Colonic mucosa (tissue), 4 donors: Measurements from ENCODE around the gene HDAC4. TPM values are rescaled to one million over a fixed set of nuclear protein-coding genes. Genes with fewer than 3 reads are reported as not detected.

ENCODE experiments used
- DNase-seq: peaks from one replicate; pipeline ENCODE4 v3.0.0-alpha.2; 2020
- H3K27ac ChIP-seq: fragments of 200-600 bp; one replicate; pipeline ENCODE4 v1.8.0; 2021
- H3K27me3 ChIP-seq: fragments of 200-600 bp; one replicate; pipeline ENCODE4 v1.8.0; 2021
- H3K36me3 ChIP-seq: fragments of 200-600 bp; one replicate; pipeline ENCODE4 v1.8.0; 2021
- H3K4me1 ChIP-seq: fragments of 200-600 bp; one replicate; pipeline ENCODE4 v1.8.0; 2021; ENCODE audit warnings: mild to moderate bottlenecking
- H3K4me3 ChIP-seq: fragments of 200-600 bp; one replicate; pipeline ENCODE4 v1.8.0; 2021
- H3K9ac ChIP-seq, 2 donors: one replicate each; pipeline ENCODE4 v1.7.0; 2013; ENCODE audit warnings: control low read depth in 2 of 2, low read depth in 2 of 2, low read length in 2 of 2
- H3K9me3 ChIP-seq: fragments of 200-600 bp; one replicate; pipeline ENCODE4 v1.8.0; 2021
- intact Hi-C: fragments of 100-400 bp; cut with DNase I; formaldehyde crosslinking; loops from one replicate; pipeline ENCODE4 v1.14.1; 2022
- total RNA-seq, 2 donors: library from RNA; stranded (reverse); fragmentation: NEBNext Ultra II Directional in 1 of 2; extraction: Animal tissue kit (Norgen Biotek cat#: 25700) in 1 of 2; gene quantifications; one replicate each; pipeline ENCODE4 v1.2.1, GENCODE V29; 2021
- TF ChIP-seq, protein P1 (sequence below): fragments of 200-600 bp; IDR thresholded peaks from one replicate; pipeline ENCODE4 v1.8.0; 2022; ENCODE audit warnings: antibody characterized with exemption, mild to moderate bottlenecking
- donor health status: healthy.
- donor health status: DM: no; HTN: no; CAD: no.
- donor health status: DM: no; HTN: no; CAD: no.

Gene HDAC4
- total RNA-seq, 2 donors from 2014 or later, result 35.3 to 46.8 TPM

DNA sequence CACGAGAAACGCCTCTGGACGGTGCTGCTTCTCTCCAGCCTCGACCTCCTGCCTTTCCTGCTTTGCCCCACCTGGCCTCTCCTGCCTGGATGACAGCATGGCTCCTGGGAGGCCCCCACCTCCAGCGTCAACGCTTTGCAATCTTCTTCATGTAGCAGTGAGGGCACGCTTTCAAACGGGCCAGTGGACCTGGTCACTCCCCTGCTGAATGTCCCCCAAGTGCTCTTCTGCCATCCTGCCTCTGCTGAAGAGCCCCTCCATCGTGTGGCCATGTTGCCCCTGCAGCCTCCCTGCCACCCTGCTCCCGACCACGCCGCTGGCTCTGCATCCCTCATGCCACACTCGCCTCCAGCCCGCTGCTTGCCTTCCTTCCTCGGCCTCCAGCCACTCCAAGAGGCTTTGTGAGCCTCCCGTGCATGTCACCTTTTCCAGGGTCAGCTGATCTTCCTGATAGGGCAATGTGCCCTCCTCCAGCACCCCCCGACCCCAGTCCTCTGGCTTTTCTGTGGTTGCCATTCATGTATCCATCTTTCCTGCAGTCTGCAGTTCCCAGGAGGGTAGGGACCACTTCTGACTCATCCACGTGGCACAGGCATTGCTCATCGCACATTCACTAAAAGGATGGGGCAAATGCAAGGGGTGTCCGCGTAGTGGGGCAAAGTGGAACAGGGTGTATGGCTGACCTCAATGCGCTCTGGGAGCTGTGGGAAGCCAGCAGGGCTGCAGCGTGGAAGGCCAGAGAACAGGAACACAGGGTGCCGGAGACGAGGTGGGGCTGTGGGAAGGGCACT lies 284.2 kb downstream of the HDAC4 start:
- Histone ChIP-seq H3K4me1 (peaks cover 5% of the 10 kb centered on the region), H3K4me3 (no peak overlapping the region), H3K36me3 (no peaks in the 10 kb centered on the region), H3K9ac (no peak overlapping the region), H3K27ac (no peak overlapping the region), H3K27me3 (no peaks in the 10 kb centered on the region), H3K9me3 (no peaks in the 10 kb centered on the region)
- no peak for DNase-seq
- intact Hi-C loops, result no loop called here
- TF ChIP-seq, protein P1, sequence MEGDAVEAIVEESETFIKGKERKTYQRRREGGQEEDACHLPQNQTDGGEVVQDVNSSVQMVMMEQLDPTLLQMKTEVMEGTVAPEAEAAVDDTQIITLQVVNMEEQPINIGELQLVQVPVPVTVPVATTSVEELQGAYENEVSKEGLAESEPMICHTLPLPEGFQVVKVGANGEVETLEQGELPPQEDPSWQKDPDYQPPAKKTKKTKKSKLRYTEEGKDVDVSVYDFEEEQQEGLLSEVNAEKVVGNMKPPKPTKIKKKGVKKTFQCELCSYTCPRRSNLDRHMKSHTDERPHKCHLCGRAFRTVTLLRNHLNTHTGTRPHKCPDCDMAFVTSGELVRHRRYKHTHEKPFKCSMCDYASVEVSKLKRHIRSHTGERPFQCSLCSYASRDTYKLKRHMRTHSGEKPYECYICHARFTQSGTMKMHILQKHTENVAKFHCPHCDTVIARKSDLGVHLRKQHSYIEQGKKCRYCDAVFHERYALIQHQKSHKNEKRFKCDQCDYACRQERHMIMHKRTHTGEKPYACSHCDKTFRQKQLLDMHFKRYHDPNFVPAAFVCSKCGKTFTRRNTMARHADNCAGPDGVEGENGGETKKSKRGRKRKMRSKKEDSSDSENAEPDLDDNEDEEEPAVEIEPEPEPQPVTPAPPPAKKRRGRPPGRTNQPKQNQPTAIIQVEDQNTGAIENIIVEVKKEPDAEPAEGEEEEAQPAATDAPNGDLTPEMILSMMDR, result no peak

DNA sequence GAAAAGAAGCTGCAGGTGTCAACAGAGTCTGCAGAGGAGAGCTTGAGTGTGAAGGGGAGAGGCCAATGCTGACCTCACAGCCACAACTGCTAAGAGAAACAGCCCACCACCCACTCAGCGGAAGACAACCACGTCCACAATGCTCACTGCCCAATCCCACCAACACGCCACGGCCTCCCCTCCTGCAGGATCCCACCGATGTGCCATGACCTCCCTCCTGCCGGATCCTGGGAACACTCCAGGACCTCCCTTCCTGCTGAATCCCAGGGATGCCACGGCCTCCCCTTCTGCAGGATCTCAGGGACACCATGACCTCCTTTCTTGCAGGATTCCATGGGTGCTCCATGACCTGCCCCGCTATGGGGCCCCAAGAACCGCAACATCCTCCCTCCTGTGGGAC lies 285.2 kb downstream of the HDAC4 start:
- H3K36me3 ChIP-seq, result no peaks in the 10 kb centered on the region
- no peak overlapping the region for H3K27ac ChIP-seq

DNA sequence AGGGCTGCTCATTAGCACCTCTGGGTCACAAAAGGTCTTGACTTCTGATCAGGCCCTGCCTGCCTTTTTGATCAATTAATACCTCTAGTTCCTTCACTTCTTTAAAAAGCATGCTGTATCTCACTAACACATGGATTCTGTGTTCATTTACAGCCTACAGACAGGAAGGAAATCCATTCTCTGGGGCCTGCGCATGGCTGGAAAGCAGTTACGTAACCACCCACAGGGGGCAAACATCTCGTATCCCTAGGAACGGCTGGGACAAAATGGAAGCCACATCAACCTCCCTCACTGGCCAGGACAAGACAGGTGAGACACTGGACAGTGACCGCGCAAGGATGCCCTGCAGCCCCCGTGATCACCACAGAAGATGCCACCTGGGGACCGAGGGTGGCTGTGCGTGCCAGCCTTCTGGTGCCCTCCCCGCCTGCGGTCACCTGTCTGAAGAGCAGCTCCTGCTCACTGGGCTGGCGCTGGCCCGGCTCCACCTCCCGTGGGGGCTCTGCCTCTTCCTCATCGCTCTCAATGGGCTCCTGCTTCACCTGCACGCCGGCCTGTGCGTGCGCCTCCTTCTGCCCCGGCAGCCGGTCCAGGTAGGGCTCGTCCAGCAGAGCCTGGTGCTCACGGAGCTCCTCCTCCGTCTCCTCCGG lies 286.1 kb downstream of the HDAC4 start:
- intact Hi-C loops, result no loop called here
- no peaks in the 10 kb centered on the region for H3K9me3 ChIP-seq
- H3K9ac ChIP-seq, result no peak overlapping the region
- no peaks in the 10 kb centered on the region for H3K36me3 ChIP-seq
- no peak overlapping the region for H3K27ac ChIP-seq
- H3K4me1 ChIP-seq, result peaks cover 5% of the 10 kb centered on the region
- H3K4me3 ChIP-seq, result no peak overlapping the region
- TF ChIP-seq, protein P1, result no peak
- H3K27me3 ChIP-seq, result no peaks in the 10 kb centered on the region
- DNase-seq, result no peak

More for the DNA sequence above, 285.2 kb downstream of the HDAC4 start:
- no peak for DNase-seq
- no peaks in the 10 kb centered on the region for H3K27me3 ChIP-seq
- H3K9me3 ChIP-seq, result no peaks in the 10 kb centered on the region
- H3K4me1 ChIP-seq, result peaks cover 5% of the 10 kb centered on the region
- TF ChIP-seq, protein P1, result no peak
- no peak overlapping the region for H3K4me3 ChIP-seq
- intact Hi-C loops, result no loop called here
- no peak overlapping the region for H3K9ac ChIP-seq

DNA sequence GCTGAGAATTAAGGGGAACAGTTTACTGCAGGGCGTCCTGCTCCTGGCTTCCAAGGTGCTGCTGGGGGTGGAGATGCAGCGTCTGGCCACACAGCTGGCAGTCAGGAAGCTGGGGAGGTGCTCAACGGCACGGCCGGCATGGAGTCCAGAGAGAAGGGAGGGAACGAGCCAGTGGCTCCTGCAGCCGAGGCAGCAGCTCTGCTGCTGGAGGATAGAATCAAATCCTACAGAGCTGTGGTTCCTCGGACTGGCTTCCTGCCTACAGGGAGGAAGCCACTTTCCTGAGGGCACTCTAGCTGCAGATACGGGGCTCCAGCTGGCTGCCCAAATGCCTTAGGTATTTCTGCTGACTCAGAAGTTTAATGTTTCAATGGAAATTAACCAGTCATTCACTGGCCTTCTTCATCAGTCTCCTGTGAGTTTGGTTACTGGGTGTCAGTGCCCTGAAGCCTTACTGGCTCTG lies 286.7 kb downstream of the HDAC4 start:
- H3K9ac ChIP-seq, result no peak overlapping the region
- TF ChIP-seq, protein P1, result no peak
- H3K27ac ChIP-seq, result no peak overlapping the region
- no peaks in the 10 kb centered on the region for H3K27me3 ChIP-seq
- DNase-seq, result peak; percentile 27
- no peaks in the 10 kb centered on the region for H3K9me3 ChIP-seq
- H3K36me3 ChIP-seq, result no peaks in the 10 kb centered on the region
- intact Hi-C loops, result no loop called here
- no peak overlapping the region for H3K4me3 ChIP-seq
- H3K4me1 ChIP-seq, result peaks cover 5% of the 10 kb centered on the region

DNA sequence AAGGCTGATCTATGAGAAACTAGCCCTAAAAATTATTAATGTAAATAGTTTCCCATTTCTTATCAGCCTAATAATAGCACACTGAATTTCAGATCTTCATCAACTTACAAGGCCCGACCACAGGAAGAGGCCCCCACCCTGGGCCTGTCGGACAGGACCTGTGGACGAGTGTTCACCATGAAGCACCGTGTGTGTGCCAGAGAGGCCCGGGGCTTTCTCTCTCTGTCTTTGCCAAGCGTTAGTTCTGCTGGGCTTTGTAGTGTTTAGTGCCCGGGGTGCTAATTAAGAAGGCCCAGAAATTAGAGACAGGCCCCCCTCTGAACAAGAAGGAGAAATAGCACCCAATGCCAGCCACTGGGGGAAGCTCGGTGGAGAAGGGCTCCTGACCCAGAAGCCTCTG lies 287.2 kb downstream of the HDAC4 start:
- H3K27ac ChIP-seq, result no peak overlapping the region
- H3K4me1 ChIP-seq, result peaks cover 5% of the 10 kb centered on the region
- intact Hi-C loops, result no loop called here
- no peaks in the 10 kb centered on the region for H3K27me3 ChIP-seq
- no peak overlapping the region for H3K4me3 ChIP-seq
- H3K9ac ChIP-seq, result no peak overlapping the region
- DNase-seq, result no peak
- no peaks in the 10 kb centered on the region for H3K36me3 ChIP-seq
- H3K9me3 ChIP-seq, result no peaks in the 10 kb centered on the region
- TF ChIP-seq, protein P1, result no peak
